T-helper 1 cell (primary cell): ENCODE results near the gene OR1E2.
"Not testable (repeated sequence)": the region's sequence is repeated elsewhere in the genome, so short reads cannot be mapped to it uniquely, and the experiment has no call there.

Source experiments
- DNase-seq, 5 donors: peaks; one replicate each; pipeline ENCODE4 v3.0.0-alpha.2; 2012 to 2020

OR1E2 gene

GRCh38 chr17:3397801-3398200 lies 35.8 kb downstream of the OR1E2 start:
- DNase-seq, result not testable (repeated sequence)

GRCh38 chr17:3389791-3390190 lies 43.9 kb downstream of the OR1E2 start:
- no peak for DNase-seq

- DNase-seq, result peak in 2 of 5 donors; percentile 2 to 9
Measured at GRCh38 chr17:3385869-3386816, 47.5 kb downstream of the OR1E2 start, which contains the start of gene OR3A2. Gene OR3A2 (minus strand): TSS chr17:3386308.
